K562 (cell line): ENCODE data around the gene PARD6A. TPM values are rescaled to one million over a fixed set of nuclear protein-coding genes. Genes with fewer than 3 reads are reported as not detected.

Experiments
- ATAC-seq: fragments of 200-7000 bp; cut with Tn5 transposase; 3 replicates; pipeline ENCODE4 v1.9.1; 2020; ENCODE audit warnings: moderate library complexity
- BruUV-seq: library from RNA; stranded (reverse); fragments of 400-500 nt; replicated peaks from 2 replicates; lab custom pipeline; 2021; lab: Mats Ljungman, UMichigan
- CTCF ChIA-PET: fragments of 300-600 bp; formaldehyde crosslinking; extraction: SDS; loops from one replicate; lab custom pipeline; 2021; ENCODE audit warnings: low intra/inter-chr PET ratio; lab: Yijun Ruan, JAX
- POLR2A ChIA-PET: fragments of 300-600, 350-650 bp; sonication (Branson Sonifier 250); formaldehyde crosslinking; extraction: SDS; loops from one replicate; lab custom pipeline; 2021; ENCODE audit warnings: antibody characterized with exemption, inconsistent platforms; lab: Yijun Ruan, JAX
- DNase-seq, 4 experiments: peaks; one replicate each; pipeline versions ENCODE4 v3.0.0 to v3.0.0-alpha.2; 2011 to 2018; ENCODE audit warnings: low spot score in 3 of 4, mixed read lengths in 3 of 4; ENCODE audit errors: extremely low read depth in 1 of 4
- FAIRE-seq: peaks from 2 replicates; lab custom pipeline; 2011; peaks lifted over from hg19 to GRCh38; lab: Jason Lieb, UNC
- H2AFZ ChIP-seq: 2 replicates; pipeline ENCODE4 v1.6.0; 2011; ENCODE audit warnings: low read depth, low read length, control low read depth, inconsistent platforms
- H3K27ac ChIP-seq: fragments of 200-600 bp; 3 replicates; pipeline ENCODE4 v1.8.0; 2011; ENCODE audit warnings: low read depth, mild to moderate bottlenecking, control low read depth, inconsistent platforms, low read length, moderate library complexity, mixed read lengths; ENCODE audit errors: extremely low read depth
- H3K27me3 ChIP-seq, 2 experiments: fragments of 300-600 bp in 1 of 2; 2 replicates in 1 of 2; 3 replicates in 1 of 2; pipeline versions ENCODE4 v1.6.0 to v1.8.0; 2011; ENCODE audit warnings: inconsistent platforms in 2 of 2, low read length in 2 of 2, mild to moderate bottlenecking in 1 of 2, mixed read lengths in 1 of 2, moderate library complexity in 1 of 2; ENCODE audit not compliant: control insufficient read depth in 2 of 2, insufficient read depth in 2 of 2
- H3K36me3 ChIP-seq: fragments of 300-600 bp; 3 replicates; pipeline ENCODE4 v1.8.0; 2011; ENCODE audit warnings: mild to moderate bottlenecking, low read length, inconsistent platforms; ENCODE audit not compliant: control insufficient read depth, insufficient read depth
- H3K4me1 ChIP-seq, 2 experiments: fragments of 200-600 bp in 1 of 2; replicated peaks in 1 of 2; 2 replicates in 1 of 2; 3 replicates in 1 of 2; pipeline versions ENCODE4 v1.5.1 to v1.8.0; 2011; ENCODE audit warnings: inconsistent platforms in 2 of 2, low read length in 2 of 2, mild to moderate bottlenecking in 1 of 2, mixed read lengths in 1 of 2, moderate library complexity in 1 of 2; ENCODE audit not compliant: control insufficient read depth in 2 of 2, insufficient read depth in 2 of 2
- H3K4me2 ChIP-seq: 2 replicates; pipeline ENCODE4 v1.6.1; 2011; ENCODE audit warnings: low read length, control low read depth, inconsistent platforms, mixed read lengths; ENCODE audit not compliant: insufficient read depth
- H3K4me3 ChIP-seq: fragments of 200-600 bp; sonication (generic), shearing (Covaris generic); 2 replicates; pipeline ENCODE4 v1.5.1; 2016; ENCODE audit warnings: control low read depth, inconsistent platforms
- H3K79me2 ChIP-seq: fragments of 200-600 bp; 3 replicates; pipeline ENCODE4 v1.8.0; 2011; ENCODE audit warnings: low read length, inconsistent platforms; ENCODE audit not compliant: control insufficient read depth, insufficient read depth
- H3K9ac ChIP-seq, 2 experiments: 2 replicates each; pipeline versions ENCODE4 v1.6.0 to v1.6.1; 2011; ENCODE audit warnings: low read depth in 2 of 2, low read length in 2 of 2, control low read depth in 1 of 2, inconsistent platforms in 1 of 2, mild to moderate bottlenecking in 1 of 2, mixed read lengths in 1 of 2; ENCODE audit not compliant: insufficient read depth in 1 of 2
- H3K9me1 ChIP-seq: one replicate; pipeline ENCODE4 v1.6.0; 2011; ENCODE audit warnings: inconsistent platforms, mild to moderate bottlenecking, low read length, moderate library complexity; ENCODE audit not compliant: control insufficient read depth, insufficient read depth
- H3K9me3 ChIP-seq: replicated peaks from 2 replicates; pipeline ENCODE4 v1.5.1; 2011; ENCODE audit warnings: low read depth, low read length, inconsistent platforms; ENCODE audit not compliant: control insufficient read depth, insufficient read depth
- H4K20me1 ChIP-seq: replicated peaks from 2 replicates; pipeline ENCODE4 v1.6.1; 2011; ENCODE audit warnings: low read length, inconsistent platforms, mixed read lengths; ENCODE audit not compliant: control insufficient read depth, insufficient read depth
- ASH1L ChIP-seq: fragments of 450-650 bp; IDR thresholded peaks from 2 replicates; pipeline ENCODE4 v1.6.1; 2018; ENCODE audit warnings: borderline replicate concordance, mild to moderate bottlenecking, low read depth; ENCODE audit not compliant: partially characterized antibody
- ATF4 ChIP-seq: fragments of 450-650 bp; formaldehyde crosslinking; IDR thresholded peaks from 2 replicates; pipeline ENCODE4 v1.4.0; 2022; ENCODE audit warnings: mild to moderate bottlenecking, moderate library complexity
- EGR1 ChIP-seq: fragments of 450-650 bp; conservative IDR thresholded peaks from 2 replicates; pipeline ENCODE4 v1.6.1; 2017; ENCODE audit warnings: mild to moderate bottlenecking
- HMGN3 ChIP-seq: IDR thresholded peaks from 2 replicates; pipeline ENCODE4 v1.6.1; 2011; ENCODE audit warnings: borderline replicate concordance, low read depth, mild to moderate bottlenecking, mixed read lengths, low read length; ENCODE audit not compliant: insufficient read length; ENCODE audit errors: extremely low read depth
- PCBP1 ChIP-seq: fragments of 200-400 bp; formaldehyde crosslinking; IDR thresholded peaks from 2 replicates; pipeline ENCODE4 v1.6.1; 2018; ENCODE audit warnings: mild to moderate bottlenecking, low read depth, low read length; ENCODE audit not compliant: poor library complexity, severe bottlenecking
- RCOR1 ChIP-seq, 2 experiments: IDR thresholded peaks; 2 replicates each; pipeline ENCODE4 v1.6.1; 2012; ENCODE audit warnings: low read depth in 2 of 2, low read length in 2 of 2, borderline replicate concordance in 1 of 2, improper control_type of control experiment in 1 of 2
- SMARCC2 ChIP-seq: fragments of 450-650 bp; IDR thresholded peaks from 2 replicates; pipeline ENCODE4 v1.6.1; 2017; ENCODE audit warnings: antibody characterized with exemption, moderate library complexity, mild to moderate bottlenecking, low read depth
- TAL1 ChIP-seq: fragments of 450-650 bp; IDR thresholded peaks from 2 replicates; pipeline ENCODE4 v1.6.1; 2016; ENCODE audit warnings: mild to moderate bottlenecking
- WGBS: fragments of 100-300 bp; shearing (Covaris generic); methylation state at CpG from one replicate; pipeline ENCODE4 v1.1.6; 2016; ENCODE audit warnings: low coverage, mixed read lengths; ENCODE audit not compliant: insufficient coverage; ENCODE audit errors: missing lambda C conversion rate; 5-methylcytosine and 5-hydroxymethylcytosine counted together
- in situ Hi-C: fragments of 300-500 bp; cut with MboI; formaldehyde crosslinking; loops from 4 replicates; pipeline ENCODE4 v1.15.0; 2018; ENCODE audit warnings: inconsistent platforms, mixed read lengths
- intact Hi-C: fragments of 100-400 bp; cut with micrococcal nuclease; formaldehyde crosslinking; loops from 2 replicates; pipeline ENCODE4 v1.14.2; 2022
- polyA plus RNA-seq, 8 experiments: library from polyadenylated mRNA; depleted of rRNA in 4 of 8; stranded (reverse) in 5 of 8; unstranded in 3 of 8; fragments of >200 nt; fragmentation: Nextera tagmentation in 2 of 8; fragmentation: Illumina TruSeq in 1 of 8; extraction: Ambion mirVana in 2 of 8; extraction: Trizol in 1 of 8; gene quantifications; 2 replicates each; pipeline versions ENCODE4 v1.2.1 to v1.2.3, GENCODE V29; 2011 to 2014; ENCODE audit warnings: inconsistent platforms in 1 of 8, missing spikeins in 1 of 8
- total RNA-seq, 7 experiments: library from RNA; depleted of rRNA in 6 of 7; stranded (reverse); fragments of >200 nt in 6 of 7; fragmentation: Illumina TruSeq in 2 of 7; extraction: Trizol in 2 of 7; gene quantifications; 2 replicates each; pipeline versions ENCODE4 v1.2.1 to v1.2.3, GENCODE V29; 2011 to 2021; ENCODE audit warnings: low replicate concordance in 1 of 7

Gene PARD6A
- total and polyA plus RNA-seq, 9 of the 15 experiments (the other 6 are each of a cell fraction or from before 2014, with no cell fraction given), result 0.04 to 2.0 (median 0.44) TPM

GRCh38 chr16:67657017-67657608 lies 3.6 kb upstream of the PARD6A start:
- ChIA-PET POLR2A (interaction anchor here (0.6 to 1.0 kb wide), 2 partner anchors 113 to 116 kb away, joined by 3 read pairs; no protein-coding TSS in a partner anchor), CTCF (no interaction called here)
- H3K79me2 ChIP-seq, result peaks cover 14% of the 10 kb centered on the region
- no peak for ATAC-seq
- no TSS peak for BruUV-seq
- no peak for FAIRE-seq
- no peak overlapping the region for H3K27ac ChIP-seq
- H3K4me1 ChIP-seq, result peaks cover 4 to 66% of the 10 kb centered on the region in 2 experiments
- H3K27me3 ChIP-seq, result peaks cover 0 to 17% of the 10 kb centered on the region in 2 experiments; a peak in 2 of 5 replicates
- intact Hi-C loops (no loop called here), in situ Hi-C loops (no loop called here)
- no peak overlapping the region for H3K9ac ChIP-seq
- TF ChIP-seq ATF4 (CRISPR knock-in tag) (no peak), ASH1L (no peak), HMGN3 (no peak), RCOR1 (IDR thresholded peaks at IDR 0.05; ENCODE audit: borderline replicate concordance in 1 of 2, low read depth in 2 of 2, low read length in 2 of 2) (no peak), TAL1 (no peak), EGR1 (no peak), PCBP1 (no peak), SMARCC2 (no peak)
- TF ChIP-seq, all 486 proteins: peak for 0
- H4K20me1 ChIP-seq, result peaks cover 13% of the 10 kb centered on the region; the same call in 1 of the 2 replicates
- peaks cover 16% of the 10 kb centered on the region for H3K36me3 ChIP-seq
- H3K4me2 ChIP-seq, result no peak overlapping the region
- no peak for DNase-seq
- no peak overlapping the region for H3K4me3 ChIP-seq
- H3K9me1 ChIP-seq, result no peaks in the 10 kb centered on the region
- 86% methylated on average over 12 of the region's 16 CpGs for WGBS
- no peaks in the 10 kb centered on the region for H3K9me3 ChIP-seq
- no peak overlapping the region for H2AFZ ChIP-seq
